ENCODE data around the gene MYOCOS. TPM values are rescaled to one million over a fixed set of nuclear protein-coding genes. Genes with fewer than 3 reads are reported as not detected.

Gene MYOCOS
- total RNA-seq, 1 donor from 2014 or later = 0.32 TPM

DNA sequence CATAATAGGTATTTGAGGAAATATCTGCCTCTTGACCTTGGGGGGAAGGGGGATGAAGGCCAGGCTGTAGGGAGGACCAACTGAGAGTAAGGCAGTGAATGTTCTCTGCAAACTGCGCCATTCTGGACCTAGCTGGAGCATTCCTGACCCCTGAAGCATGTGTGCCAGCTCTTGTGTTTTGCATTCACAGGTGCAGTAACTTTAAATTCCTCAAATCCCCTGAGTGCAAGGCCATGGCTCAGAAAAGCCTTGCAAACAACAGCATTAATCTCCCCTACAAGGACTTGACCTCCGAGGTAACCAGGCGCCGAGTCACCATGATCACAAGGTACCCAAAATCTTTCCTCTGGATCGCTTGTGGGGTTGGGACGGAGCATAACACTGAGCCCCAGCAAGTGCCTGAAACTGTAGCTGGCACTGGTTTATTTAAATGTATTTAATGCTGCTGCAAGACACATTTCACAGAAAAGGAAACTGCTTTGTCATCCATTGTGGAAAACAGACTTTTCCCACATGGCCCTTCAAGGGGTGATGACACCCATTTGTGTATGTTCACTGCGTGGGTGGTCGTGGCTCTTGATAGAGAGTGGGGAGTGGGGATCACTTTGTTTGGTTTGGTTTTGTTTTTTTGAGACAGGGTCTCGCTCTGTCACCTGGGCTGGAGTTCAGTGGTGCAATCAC, 1.7 kb downstream of the MYOCOS start:
- intact Hi-C loops (cut with micrococcal nuclease) = no loop called here

DNA sequence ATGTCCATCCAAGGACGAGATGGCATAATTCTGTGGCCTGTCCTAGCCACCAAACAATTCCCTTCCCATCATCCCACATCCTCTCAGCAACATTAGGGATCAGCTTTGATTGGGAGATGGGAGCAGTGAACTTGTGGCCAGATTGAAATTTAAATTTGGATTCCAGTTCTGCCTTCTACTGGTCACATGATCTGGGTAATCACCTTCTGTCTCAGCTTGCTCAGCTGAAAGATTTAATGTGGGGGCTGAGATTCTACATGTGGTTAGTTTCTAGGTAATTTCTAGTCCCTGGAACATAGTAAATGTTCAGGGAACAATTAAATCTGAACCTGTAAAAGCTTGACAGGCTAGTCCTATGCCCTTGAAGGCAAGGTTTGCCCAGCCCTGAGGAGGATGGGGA, 3.2 kb downstream of the MYOCOS start:
- intact Hi-C loops (cut with micrococcal nuclease) = no loop called here

DNA sequence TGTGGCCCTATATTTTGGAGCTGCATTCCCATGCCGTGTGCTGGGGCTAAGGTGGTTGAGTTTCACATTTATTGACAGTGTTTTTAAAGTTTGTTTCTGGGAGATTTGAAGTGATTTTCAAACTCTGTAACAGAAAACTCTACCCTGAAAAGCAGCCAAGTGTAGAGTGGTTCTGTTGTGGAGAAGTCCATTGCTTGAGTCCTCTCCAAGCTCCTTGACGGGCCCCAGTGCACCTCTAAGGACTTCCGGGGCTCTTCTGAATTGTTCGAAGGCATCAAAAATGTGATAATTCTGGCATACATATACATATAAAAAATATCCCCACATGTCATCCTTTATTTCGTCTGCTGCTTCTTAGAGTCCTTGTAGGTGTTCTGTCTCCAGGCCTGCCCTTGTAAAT, 5.0 kb downstream of the MYOCOS start:
- intact Hi-C loops (cut with micrococcal nuclease) = no loop called here

DNA sequence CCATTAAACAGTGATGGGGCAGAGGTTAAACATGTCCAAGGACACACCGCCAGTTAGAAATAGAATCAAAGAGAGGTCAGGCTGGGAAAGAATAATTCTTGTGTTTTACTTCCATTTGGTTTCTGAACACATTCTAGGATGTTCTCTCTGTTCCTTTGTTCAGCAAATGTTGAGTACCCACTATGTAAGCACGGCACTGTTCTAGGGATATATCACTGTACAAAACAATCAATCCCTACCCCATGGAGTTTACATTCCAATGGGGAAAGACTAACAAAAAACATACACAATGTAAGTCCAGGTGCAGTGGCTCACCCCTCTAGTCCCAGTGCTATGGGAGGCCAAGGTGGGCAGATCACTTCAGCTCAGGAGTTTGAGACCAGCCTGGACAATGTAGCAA, 6.2 kb downstream of the MYOCOS start:
- intact Hi-C loops (cut with micrococcal nuclease) = no loop called here

DNA sequence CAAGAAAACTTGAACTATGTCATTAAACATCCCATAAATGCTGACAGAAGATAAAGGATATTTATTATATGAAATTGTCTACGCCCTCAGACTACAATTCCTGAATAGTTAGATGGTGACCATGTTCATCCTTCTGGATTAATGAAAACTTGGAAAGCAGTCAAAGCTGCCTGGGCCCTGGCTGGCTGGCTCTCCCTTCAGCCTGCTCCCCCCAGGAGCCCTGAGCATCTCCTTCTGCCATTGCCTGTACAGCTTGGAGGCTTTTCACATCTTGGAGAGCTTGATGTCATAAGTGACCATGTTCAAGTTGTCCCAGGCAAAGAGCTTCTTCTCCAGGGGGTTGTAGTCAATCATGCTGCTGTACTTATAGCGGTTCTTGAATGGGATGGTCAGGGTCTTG, 13.6 kb downstream of the MYOCOS start:
- intact Hi-C loops (cut with micrococcal nuclease) = no loop called here

DNA sequence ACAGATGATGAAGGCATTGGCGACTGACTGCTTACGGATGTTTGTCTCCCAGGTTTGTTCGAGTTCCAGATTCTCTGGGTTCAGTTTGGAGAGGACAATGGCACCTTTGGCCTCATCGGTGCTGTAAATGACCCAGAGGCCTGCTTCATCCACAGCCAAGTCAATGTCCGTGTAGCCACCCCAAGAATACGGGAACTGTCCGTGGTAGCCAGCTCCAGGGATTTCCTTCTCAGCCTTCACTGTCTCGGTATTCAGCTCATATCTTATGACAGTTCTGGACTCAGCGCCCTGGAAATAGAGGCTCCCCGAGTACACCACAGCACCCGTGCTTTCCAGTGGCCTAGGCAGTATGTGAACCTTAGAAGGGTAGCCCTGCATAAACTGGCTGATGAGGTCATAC, 14.1 kb downstream of the MYOCOS start:
- intact Hi-C loops (cut with micrococcal nuclease) = no loop called here

DNA sequence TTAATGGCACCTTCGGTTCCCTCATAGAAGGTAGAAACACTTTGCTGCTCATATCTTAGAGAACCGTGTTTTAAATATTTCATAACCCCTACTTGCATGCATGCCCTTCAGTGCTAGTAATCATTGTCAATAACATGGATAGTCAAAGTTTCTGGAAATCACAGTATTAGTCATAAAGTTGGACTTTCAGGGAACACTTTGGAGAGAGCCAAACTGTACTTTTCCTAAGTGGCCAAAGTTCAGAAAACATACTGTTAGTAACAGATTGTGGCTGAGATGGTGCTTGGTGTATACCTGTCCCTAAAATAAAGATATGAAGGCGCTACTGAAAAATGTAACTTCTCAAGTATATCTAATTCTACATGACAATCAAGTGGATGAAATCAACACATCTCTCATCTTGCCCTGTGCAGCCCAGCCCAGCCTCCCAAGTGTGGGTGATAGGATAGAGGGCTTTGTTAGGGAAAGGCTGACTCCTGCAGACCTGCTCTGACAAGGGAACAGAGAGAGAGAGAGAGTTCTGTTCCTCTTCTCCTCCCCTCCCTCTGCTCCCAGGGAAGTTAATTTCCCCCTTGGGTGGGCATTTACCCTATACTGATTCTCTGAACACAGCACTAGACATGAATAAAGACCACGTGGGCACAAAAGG, 16.0 kb downstream of the MYOCOS start:
- intact Hi-C loops (cut with micrococcal nuclease) = no loop called here

DNA sequence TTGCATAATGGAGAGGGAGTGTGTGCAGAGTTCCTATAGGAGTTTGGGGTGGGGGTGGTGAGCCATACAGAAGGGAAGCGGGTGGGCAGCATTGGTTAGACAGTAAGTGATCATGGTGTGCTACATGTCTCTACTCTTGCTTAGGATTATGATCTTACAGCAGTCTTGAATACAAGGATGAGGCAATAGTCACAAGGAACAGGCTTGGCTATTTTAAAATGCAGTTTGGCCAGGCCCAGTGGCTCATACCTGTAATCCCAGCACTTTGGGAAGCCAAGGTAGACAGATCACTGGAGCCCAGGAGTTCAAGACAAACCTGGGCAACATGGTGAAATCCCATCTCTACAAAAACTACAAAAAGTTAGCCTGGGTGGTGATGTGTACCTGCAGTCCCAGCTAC, 18.2 kb downstream of the MYOCOS start:
- intact Hi-C loops (cut with micrococcal nuclease) = no loop called here

DNA sequence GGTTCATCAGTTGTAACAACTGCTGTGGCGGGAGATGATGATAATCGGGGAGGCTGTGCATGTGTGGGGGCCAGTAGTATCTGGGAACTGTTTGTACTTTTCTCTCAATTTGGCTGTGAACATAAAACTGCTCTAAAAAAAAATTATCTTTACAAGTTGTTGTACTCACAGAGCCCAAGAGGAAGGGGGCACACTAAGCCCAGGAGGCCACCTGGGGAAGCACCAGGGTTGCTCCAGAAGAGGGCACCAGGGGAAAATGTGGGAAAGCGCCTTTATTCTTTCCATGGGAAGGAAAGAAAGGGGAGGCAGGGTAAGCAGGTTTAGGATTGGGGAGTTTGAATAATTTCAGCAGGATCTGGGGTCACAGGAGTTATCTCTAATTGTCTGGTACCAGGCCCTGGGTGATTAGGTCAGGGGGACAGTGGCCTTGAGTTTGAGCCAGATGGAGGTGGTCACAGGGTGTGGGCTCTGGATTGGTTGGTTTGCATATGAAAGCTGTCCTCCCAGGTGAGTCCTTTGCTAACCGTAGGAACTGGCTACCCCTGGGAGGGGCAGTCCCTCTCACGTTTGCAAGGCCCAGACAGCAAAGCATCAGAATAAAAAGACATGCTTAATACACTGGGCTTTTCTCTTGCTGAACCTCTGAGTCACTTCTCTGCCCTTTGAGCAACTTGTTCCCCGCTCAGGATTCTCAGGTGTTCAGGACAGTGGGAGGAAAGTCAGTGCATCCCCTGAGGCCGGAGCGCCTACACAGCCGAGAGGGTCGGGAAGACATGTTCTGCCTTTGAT, 19.2 kb downstream of the MYOCOS start:
- intact Hi-C loops (cut with micrococcal nuclease) = no loop called here

DNA sequence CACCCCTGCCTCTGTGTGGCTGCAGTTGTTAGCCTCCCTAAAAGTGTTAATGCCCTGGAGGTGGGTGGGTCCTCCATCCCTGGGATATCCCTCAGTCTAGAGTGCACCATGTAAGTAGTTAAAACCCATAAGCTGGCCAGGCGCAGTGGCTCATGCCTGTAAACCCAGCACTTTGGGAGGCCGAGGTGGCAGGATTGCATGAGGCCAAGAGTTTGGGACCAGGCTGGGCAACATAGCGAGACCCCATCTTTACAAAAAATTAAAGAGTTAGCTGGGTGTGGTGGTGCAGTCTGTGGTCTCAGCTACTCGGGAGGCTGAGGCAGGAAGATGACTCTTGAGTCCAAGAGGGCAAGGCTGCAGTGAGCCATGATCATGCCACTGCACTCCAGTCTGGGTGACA, 20.2 kb downstream of the MYOCOS start:
- intact Hi-C loops (cut with micrococcal nuclease) = no loop called here

DNA sequence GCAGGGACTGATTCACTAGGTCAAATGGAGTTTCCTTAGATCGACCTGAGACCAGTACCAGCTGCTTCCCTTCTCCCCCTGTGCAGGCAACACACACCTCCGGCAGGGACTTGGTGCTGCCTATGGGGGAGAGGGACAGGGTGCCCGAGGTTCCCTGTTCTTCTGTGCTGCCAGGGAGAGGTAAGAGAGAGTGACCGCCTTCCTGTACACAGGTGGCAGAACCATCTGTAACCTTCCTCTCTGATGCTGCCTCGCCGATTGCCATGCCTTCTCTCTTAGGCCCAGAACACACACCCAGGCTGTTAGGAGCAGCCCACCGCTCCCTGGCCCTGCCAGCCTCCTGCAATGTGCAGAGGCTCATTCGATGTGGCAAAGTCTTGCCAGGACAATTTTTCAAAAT, 21.1 kb downstream of the MYOCOS start:
- intact Hi-C loops (cut with micrococcal nuclease) = no loop called here

DNA sequence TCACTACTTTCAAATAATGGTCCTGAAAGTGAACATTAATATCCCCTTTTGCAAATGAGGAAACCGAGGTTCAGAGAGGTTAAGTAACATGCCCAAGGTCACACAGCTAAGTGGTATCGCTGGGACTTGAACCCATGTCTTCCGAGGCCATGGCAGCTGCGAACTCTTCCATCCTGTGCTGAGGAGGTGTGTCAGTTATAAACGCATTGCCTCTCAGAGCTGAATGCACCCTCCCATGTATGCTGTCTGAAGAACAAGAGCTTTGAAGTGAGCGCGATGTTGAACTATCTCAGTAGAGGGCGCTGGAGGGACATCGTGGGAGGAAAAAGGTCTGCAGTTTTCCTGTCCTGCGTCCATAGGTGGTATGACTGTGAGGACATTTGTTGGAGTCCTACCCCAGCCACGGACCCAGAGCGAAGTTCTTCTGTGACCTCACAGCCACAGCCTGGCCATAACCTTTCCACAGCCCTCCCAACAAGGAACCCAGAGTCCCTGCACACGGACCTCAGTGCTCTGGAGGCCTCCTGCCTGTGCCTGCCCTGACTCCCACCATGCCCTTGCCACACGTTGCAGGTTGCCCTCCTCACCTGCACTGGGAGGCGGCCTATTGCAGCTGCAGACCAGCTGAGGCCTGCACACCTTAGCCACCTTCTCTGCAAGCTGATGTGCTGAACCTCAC, 22.9 kb downstream of the MYOCOS start:
- intact Hi-C loops (cut with micrococcal nuclease) = loop anchor here (1.0 to 2.0 kb wide), 8 partner anchors 71 to 799 kb away; partner anchors contain the start of genes DNM3, METTL13, PIGC and PRRC2C

DNA sequence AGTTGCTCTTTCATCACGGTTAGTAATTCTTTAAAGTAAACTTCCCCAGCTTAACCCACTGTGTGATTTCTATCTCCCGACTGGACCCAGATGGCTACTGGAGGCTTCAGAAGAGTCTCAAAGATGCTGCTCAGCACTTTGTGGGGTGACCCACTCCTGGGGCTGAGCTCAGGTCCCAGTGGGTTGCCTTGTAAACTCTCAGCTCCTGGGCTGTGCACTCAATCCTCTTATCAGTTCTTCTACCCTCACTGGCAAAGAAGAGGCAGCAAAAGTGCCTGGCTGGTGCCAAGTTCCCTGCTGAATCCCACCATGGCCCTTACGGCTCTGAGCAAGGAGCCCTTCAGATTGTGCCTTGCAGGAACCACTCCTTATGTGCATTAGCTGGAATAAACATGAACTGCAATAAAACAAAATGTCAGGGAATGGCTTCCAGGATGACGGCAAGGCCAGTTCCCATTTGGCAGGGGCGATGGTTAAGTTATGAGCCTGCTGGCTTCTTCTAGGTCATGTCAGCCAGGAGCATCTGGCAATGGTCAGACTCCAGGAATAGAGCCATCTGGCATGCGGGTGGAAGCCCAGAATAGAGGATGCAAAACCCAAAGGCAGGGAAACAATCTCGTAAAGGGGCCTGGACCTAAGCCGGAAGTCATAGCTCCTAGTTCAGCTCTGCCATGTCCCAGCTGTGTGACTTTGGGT, 23.7 kb downstream of the MYOCOS start:
- intact Hi-C loops (cut with micrococcal nuclease) = loop anchor here (1.0 to 2.0 kb wide), 8 partner anchors 71 to 799 kb away; partner anchors contain the start of genes DNM3, METTL13, PIGC and PRRC2C

DNA sequence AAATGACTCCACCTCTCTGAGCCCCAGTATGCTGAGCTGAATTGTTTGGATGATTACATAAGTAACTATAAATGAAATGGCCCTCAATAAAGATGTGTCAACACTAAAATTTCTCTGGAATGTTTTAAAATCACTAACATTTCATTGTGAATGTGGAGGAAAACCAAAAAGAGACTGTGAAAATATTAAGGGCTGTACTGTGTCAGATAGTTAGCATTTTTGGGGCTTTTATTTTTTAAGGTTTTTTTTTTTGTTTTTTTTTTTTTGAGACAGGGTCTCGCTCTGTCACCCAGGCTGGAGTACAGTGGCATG, 24.2 kb downstream of the MYOCOS start:
- intact Hi-C loops (cut with micrococcal nuclease) = no loop called here

DNA sequence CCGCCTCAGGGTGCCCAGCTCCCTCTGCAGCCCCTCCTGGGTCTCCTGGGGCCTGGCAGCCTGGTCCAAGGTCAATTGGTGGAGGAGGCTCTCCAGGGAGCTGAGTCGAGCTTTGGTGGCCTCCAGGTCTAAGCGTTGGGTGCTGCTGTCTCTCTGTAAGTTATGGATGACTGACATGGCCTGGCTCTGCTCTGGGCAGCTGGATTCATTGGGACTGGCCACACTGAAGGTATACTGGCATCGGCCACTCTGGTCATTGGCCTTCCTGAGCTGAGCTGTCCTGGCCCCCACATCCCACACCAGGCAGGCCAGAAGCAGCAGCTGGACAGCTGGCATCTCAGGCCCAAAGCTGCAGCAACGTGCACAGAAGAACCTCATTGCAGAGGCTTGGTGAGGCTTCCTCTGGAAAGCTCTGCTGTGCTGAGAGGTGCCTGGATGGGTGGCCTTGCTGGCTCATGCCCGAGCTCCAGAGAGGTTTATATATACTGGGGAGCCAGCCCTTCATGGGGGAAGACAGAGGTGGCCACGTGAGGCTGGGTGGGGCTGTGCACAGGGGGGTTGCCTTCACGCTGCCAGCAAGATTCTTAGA, 30.3 kb downstream of the MYOCOS start, which contains the start of gene MYOC:
MYOC (minus strand) TSS at position 455 of the 589 bp plus-strand sequence; CDS start at position 378, 77 bp downstream.
- intact Hi-C loops (cut with micrococcal nuclease) = no loop called here

DNA sequence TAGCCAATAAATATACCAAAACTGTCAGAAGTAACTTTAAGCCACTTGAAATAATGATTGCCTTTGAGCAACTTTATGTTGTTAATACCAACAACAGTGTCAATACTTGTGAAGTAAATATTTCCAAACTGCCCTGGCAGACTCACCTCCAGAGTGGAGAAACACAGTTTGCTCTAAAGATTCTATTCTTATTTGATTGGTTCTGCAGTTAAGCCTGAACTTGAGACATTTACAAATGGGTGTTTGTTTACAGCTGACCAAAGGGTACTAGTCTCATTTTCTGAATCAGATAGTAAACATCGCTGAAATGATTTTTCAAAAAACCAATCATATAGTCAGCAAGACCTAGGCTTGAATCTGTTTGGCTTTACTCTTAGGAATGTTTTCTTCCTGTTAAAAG, 31.8 kb downstream of the MYOCOS start:
- intact Hi-C loops (cut with micrococcal nuclease) = loop anchor here (2.0 kb wide), 1 partner anchor 127 kb away; the partner anchor contains the start of gene METTL13

DNA sequence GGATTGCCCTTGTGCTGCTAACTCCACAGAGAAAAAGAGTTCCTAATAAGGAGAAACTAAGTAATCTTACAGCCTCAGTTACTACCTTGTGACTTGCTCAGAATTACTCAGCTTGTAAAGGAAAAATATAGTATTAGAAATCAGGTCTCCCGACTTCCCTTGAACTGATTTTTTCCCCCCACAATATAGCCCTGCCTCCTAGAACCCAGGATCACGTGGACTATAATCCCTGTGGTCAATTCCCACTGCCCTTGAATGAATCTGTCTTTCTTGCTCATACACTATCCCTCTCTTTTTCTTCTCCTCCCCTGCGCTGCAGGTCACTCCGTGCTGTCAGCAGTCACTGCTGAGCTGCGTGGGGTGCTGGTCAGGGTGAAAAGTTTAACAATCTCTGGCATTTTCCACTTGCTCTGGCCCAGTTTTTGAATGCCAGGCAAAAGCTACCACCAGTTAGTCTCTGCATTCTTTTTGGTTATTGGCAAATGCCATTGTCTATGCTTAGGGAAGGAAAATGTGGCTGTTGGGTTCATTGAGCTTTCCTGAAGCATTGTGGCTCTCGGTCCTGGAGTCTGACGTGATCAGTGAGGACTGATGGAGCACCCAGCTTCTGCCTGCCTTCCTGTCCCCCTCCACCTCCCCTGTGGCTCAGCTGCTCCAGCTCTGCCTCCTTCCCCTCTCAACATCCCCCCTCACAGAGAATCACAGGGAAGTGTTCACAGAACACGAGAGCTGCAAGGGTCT, 32.3 kb downstream of the MYOCOS start:
- intact Hi-C loops (cut with micrococcal nuclease) = loop anchor here (2.0 kb wide), 1 partner anchor 126 kb away; the partner anchor contains the start of gene METTL13

DNA sequence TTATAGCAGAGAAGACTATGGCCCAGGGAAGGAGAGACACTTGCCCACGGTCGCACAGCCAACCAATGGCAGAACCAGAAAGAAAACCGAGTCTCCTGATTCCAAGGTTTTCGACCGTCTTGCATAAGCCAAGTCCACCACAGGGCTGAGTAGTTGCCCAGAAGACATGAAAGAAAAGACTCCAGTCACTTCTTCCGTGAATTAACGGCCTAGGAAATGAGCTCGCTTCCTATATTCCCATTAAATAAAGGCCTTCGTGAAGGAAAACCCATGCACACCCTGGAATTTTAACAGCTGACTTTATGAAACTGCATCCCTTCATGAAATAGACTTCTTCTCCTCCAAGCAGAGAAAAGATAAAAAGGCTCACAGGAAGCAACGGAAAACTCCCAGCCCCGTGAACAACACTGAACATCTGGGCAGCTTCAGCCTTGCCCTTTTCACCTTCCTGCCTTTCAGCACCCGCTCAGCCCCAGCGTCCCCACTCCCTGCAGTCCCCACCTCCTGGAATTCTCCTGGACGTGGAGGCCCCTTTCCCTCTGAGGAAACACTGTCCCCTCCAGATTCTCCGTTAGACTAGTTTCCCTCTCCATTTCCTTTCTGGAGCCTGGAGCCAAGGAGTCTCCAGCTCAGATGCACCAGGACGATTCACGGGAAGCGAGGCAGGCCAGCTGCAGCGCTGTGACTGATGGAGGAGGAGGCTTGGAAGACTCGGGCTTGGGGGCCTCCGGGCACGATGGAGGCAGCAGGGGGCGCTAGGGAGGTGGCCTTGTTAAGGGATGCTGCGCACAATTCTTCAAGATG, 33.1 kb downstream of the MYOCOS start:
- intact Hi-C loops (cut with micrococcal nuclease) = loop anchor here (1.0 to 5.0 kb wide), 5 partner anchors 61 to 330 kb away; partner anchors contain the start of gene METTL13

DNA sequence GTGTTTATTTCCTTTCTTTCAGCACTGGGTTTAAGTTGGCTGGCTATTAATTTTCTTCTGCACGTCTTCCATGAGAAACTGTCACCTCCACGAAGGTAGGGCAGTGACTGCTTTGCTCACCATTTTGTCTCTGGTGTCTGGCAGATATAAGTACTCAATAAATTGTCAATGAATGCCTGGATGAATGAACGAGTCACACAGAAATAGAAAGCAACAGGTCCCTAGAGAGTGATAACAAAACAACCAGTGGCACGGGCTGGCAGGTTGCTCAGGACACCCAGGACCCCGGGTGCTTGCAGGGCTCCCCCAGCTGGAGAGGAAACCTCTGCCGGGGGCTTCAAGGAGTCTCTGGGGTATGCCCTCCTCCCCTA, 33.7 kb downstream of the MYOCOS start:
- intact Hi-C loops (cut with micrococcal nuclease) = loop anchor here (1.0 to 5.0 kb wide), 5 partner anchors 61 to 330 kb away; partner anchors contain the start of gene METTL13
